ENCODE data around the gene NGB. TPM values are rescaled to one million over a fixed set of nuclear protein-coding genes. Genes with fewer than 3 reads are reported as not detected.

The NGB gene
- total RNA-seq, 4 donors from 2014 or later, result not detected

DNA sequence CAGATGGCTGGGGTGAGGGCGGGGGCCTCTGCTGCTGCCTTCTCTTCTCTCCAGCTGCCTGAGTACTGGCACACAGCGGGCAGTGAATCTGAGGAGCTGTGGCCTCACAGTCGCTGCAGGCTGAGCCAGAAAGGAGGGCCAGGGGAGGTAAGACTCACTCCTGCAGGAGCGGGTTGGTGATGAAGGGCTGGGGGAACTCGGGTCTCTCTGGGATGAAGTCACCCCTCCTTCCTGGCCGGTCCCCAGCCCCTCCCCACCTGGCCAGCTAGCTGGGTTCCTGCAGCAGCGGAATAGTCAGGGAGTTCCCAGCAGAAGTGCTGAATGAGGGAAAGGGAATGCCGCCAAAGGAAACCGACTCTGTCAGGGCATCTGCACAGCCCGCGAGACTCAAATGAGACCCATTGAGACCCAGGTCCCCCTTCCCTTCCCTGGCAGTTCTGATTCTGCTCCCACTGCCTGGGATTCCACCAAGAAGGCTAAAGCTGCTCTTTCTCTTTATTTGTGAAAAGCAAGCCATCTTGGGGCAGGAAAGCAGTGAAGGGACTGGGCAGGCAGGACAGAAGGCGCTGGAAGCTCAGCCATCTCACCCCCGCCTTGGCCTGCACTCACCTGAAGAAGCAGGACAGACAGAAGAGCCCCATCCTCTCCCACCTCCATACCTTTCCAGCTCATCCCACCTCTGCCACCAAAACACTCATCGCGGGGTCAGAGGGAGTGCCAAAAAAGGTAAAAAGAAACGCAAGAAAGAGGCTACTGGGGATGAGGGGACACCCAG is 5.3 kb downstream of the NGB start:
- no peak for DNase-seq (ENCODE audit: low spot score)
- TF ChIP-seq, protein P1, sequence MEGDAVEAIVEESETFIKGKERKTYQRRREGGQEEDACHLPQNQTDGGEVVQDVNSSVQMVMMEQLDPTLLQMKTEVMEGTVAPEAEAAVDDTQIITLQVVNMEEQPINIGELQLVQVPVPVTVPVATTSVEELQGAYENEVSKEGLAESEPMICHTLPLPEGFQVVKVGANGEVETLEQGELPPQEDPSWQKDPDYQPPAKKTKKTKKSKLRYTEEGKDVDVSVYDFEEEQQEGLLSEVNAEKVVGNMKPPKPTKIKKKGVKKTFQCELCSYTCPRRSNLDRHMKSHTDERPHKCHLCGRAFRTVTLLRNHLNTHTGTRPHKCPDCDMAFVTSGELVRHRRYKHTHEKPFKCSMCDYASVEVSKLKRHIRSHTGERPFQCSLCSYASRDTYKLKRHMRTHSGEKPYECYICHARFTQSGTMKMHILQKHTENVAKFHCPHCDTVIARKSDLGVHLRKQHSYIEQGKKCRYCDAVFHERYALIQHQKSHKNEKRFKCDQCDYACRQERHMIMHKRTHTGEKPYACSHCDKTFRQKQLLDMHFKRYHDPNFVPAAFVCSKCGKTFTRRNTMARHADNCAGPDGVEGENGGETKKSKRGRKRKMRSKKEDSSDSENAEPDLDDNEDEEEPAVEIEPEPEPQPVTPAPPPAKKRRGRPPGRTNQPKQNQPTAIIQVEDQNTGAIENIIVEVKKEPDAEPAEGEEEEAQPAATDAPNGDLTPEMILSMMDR (IDR thresholded peaks at IDR 0.05), result no peak
- no peak for ATAC-seq (ENCODE audit: low FRiP score)

- ATAC-seq (ENCODE audit: low FRiP score), result no peak
- TF ChIP-seq, protein P1 (IDR thresholded peaks at IDR 0.05), result no peak
- no peak for DNase-seq (ENCODE audit: low spot score)
Observed at GRCh38 chr14:77265187-77265515, 5.9 kb downstream of the NGB start.

DNA sequence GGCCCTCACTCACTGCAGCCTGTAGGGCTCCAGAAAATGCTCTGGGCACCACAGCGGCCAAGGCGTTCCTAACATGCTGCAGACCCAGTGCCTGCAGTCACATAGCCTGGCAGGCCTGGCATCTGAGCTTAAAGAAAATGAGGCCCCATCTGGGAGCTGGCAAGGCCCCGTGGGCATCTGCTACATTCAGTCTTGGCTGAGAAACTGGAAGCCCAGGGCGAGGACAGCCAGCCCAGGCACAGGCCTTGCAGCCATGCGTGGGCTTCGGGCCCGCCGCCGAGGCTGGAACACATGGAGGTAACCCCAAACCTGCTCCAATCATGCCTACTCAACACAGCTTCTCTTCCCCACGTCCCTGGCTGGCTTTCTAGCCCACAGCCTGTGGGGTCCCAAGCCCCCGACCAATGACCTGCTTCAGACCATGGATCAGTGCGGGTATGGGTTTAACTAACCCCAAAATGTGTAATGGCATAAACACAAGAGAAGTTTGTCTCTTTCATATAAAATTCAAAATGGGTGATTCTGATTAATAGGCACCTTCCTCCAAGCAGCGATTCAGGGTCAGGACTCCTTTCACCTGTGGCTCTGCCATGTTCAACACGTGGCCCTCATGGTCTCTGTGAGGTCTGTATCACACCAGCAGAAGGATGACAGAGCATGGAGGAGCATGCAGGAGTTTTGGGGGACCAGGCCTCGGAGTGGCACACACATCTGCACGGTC is 6.4 kb downstream of the NGB start:
- TF ChIP-seq, protein P1 (IDR thresholded peaks at IDR 0.05), result no peak
- DNase-seq (ENCODE audit: low spot score) (no peak), ATAC-seq (ENCODE audit: low FRiP score) (no peak)

- TF ChIP-seq, protein P1 (IDR thresholded peaks at IDR 0.05), result no peak
- ATAC-seq (ENCODE audit: low FRiP score), result no peak
- no peak for DNase-seq (ENCODE audit: low spot score)
Observed at GRCh38 chr14:77260631-77261030, 10.4 kb downstream of the NGB start.

DNA sequence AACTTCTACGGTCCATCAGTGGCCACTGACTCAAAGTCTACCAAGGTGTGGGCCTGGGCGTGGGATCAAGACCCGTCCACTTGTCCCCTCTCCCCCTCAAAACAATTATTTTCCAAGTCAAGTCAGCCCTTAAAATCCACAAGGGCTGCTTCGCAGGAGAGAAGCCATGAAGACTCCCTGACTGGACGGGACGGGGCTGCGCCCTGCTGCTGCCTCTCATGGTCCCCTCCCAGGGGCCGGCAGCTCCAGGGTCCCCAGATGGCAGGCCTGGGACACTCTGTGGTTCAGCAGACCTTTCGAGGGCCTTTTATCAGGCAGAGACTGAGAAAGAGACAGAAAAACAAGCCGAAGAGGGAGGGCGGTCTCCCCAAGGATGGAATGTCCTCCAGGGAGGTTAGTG is 10.8 kb downstream of the NGB start:
- TF ChIP-seq, protein P1 (IDR thresholded peaks at IDR 0.05), result no peak
- no peak for DNase-seq (ENCODE audit: low spot score)
- ATAC-seq (ENCODE audit: low FRiP score), result no peak

DNA sequence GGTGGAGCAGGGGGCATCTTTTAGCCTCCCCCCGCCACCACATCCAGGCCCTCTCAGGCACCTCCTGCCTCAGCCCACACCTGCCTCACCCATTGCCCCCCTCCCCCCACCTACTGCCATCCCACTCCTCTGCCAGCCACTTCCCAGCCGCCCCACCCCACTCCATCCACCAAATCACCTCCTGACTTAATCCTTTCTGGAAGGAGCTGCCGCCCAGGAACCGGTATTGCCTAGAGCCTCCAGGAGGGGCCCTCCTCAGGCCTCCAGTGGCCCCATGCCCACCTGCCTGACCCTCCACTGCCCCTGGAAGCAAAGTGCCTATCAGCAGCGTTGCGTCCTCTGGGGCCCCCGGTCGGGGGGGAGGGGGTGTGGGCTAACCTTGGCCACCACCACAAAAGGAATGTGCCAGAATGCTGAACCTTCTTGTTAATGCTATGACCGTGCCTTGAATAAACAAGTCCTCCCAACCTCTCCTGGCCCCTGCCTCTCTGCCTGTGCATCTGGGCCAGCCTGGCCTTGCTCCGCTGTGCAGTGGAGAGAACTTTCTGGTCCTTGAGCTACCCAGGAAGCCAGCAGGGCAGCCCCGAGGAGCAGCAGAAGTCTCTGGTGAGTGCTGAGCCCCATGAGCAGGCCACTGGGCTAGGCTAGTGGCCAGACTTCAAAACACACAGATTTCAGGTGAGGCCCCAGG is 11.8 kb downstream of the NGB start:
- TF ChIP-seq, protein P1 (IDR thresholded peaks at IDR 0.05), result no peak
- no peak for ATAC-seq (ENCODE audit: low FRiP score)
- DNase-seq (ENCODE audit: low spot score), result no peak
